ENCODE data around the gene TFAP2C. TPM values are rescaled to one million over a fixed set of nuclear protein-coding genes. Genes with fewer than 3 reads are reported as not detected.

TFAP2C gene
- total and polyA plus RNA-seq, 10 of the 15 experiments (the other 5 are each of a cell fraction or from before 2014, with no cell fraction given) = 0.49 TPM; not detected in 9

GRCh38 chr20:56584916-56585315 lies 44.2 kb upstream of the TFAP2C start:
- ChIA-PET POLR2A (interaction anchor here (0.6 kb wide), 1 partner anchor 12 kb away, joined by 3 read pairs; no protein-coding TSS in a partner anchor), RAD21 (ENCODE audit: unreplicated experiment) (no interaction called here), SMC1A (ENCODE audit: uncharacterized antibody, unreplicated experiment) (no interaction called here), CTCF (interaction anchor here (1.7 kb wide), 1 partner anchor 35 kb away, joined by 5 read pairs; no protein-coding TSS in a partner anchor)
- no peaks in the 10 kb centered on the region for H3K79me2 ChIP-seq (ENCODE audit: control insufficient read depth, insufficient read depth, low read length)
- intact Hi-C loops (cut with micrococcal nuclease; ENCODE audit: unreplicated experiment) (no loop called here), in situ Hi-C loops (cut with MboI) (no loop called here)
- TF ChIP-seq NKRF (conservative IDR thresholded peaks at IDR 0.05) (no peak), IRF5 (IDR thresholded peaks at IDR 0.05; ENCODE audit: borderline replicate concordance) (no peak), RAD51 (IDR thresholded peaks at IDR 0.05) (no peak), RCOR1 (conservative IDR thresholded peaks at IDR 0.05; ENCODE audit: low read depth, low read length) (no peak), POLR2AphosphoS2 (IDR thresholded peaks at IDR 0.05; ENCODE audit: low read depth, low read length) (no peak), MEF2A (IDR thresholded peaks at IDR 0.05; ENCODE audit: insufficient read depth, low read depth, low read length) (no peak), IRF4 (IDR thresholded peaks at IDR 0.05; ENCODE audit: low read depth, low read length) (no peak), SIN3A (IDR thresholded peaks at IDR 0.05; ENCODE audit: low read depth, low read length) (no peak), TCF7 (IDR thresholded peaks at IDR 0.05; ENCODE audit: borderline replicate concordance) (no peak), RFX5 (IDR thresholded peaks at IDR 0.05; ENCODE audit: low read depth, low read length) (no peak)
- no peaks in the 10 kb centered on the region for H4K20me1 ChIP-seq (ENCODE audit: control insufficient read depth, insufficient read depth)
- H3K9me3 ChIP-seq (replicated peaks; ENCODE audit: control insufficient read depth, insufficient read depth, low read length) = no peaks in the 10 kb centered on the region
- H3K27me3 ChIP-seq (replicated peaks in 1 of 2; ENCODE audit: control insufficient read depth in 2 of 2, insufficient read depth in 2 of 2, low read length in 1 of 2) = no peaks in the 10 kb centered on the region
- ATAC-seq (no peak), FAIRE-seq (no peak), DNase-seq (ENCODE audit: low read depth, low spot score) (no peak)
- no TSS peak for BruUV-seq (replicated peaks)
- H3K9ac ChIP-seq (ENCODE audit: control insufficient read depth, insufficient read depth, low read length) = no peak overlapping the region
- H3K4me2 ChIP-seq (ENCODE audit: control insufficient read depth, insufficient read depth) = no peak overlapping the region
- no peaks in the 10 kb centered on the region for H3K4me1 ChIP-seq (ENCODE audit: control insufficient read depth, insufficient read depth, low read length)
- no peak overlapping the region for H2AFZ ChIP-seq (ENCODE audit: control insufficient read depth, low read depth, low read length)
- H3K27ac ChIP-seq (ENCODE audit: control insufficient read depth, insufficient read depth) = no peak overlapping the region
- 23% methylated on average over 5 of the region's 5 CpGs for WGBS (ENCODE audit: insufficient coverage, insufficient replicate concordance, low lambda C conversion rate, missing lambda C conversion rate)
- H3K4me3 ChIP-seq = no peak overlapping the region
- H3K36me3 ChIP-seq (ENCODE audit: control insufficient read depth in 2 of 2, insufficient read depth in 2 of 2, low read length in 1 of 2) = no peaks in the 10 kb centered on the region

Measured in GM12878 (cell line).